NCI-H748 treated with DMSO at 0.1 percent for 48 hours (cell line): ENCODE measurements around the gene HORMAD1.
"Not testable (repeated sequence)": the region's sequence is repeated elsewhere in the genome, so short reads cannot be mapped to it uniquely, and the experiment has no call there.

Source experiments
- DNase-seq: peaks from one replicate; lab custom pipeline; 2025; lab: John Stamatoyannopoulos, UW

HORMAD1 gene, protein sequence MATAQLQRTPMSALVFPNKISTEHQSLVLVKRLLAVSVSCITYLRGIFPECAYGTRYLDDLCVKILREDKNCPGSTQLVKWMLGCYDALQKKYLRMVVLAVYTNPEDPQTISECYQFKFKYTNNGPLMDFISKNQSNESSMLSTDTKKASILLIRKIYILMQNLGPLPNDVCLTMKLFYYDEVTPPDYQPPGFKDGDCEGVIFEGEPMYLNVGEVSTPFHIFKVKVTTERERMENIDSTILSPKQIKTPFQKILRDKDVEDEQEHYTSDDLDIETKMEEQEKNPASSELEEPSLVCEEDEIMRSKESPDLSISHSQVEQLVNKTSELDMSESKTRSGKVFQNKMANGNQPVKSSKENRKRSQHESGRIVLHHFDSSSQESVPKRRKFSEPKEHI

DNA sequence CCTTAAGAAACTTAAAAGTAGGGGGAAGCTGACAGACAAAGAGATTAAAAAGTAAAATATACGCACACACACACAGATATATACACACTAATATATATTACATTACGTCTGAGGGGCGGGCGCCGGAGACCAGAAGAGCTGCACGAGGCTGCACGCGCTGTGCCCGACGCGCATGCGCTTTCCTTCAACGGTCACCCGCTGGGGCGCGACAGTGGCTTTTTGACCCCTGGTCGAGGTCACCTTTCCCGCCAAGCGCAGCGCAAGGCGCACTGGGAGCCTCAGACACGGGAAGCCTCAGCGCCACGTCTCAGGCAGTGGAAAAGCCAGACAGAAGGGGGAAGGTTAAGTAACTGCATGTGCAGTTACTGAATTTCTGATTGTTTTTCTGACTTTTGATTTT lies at the start of gene HORMAD1:
Gene HORMAD1 (minus strand): TSS at position 193 of the 400 bp plus-strand sequence. CDS start 1,390 bp downstream, outside the sequence.
- DNase-seq = no peak

DNA sequence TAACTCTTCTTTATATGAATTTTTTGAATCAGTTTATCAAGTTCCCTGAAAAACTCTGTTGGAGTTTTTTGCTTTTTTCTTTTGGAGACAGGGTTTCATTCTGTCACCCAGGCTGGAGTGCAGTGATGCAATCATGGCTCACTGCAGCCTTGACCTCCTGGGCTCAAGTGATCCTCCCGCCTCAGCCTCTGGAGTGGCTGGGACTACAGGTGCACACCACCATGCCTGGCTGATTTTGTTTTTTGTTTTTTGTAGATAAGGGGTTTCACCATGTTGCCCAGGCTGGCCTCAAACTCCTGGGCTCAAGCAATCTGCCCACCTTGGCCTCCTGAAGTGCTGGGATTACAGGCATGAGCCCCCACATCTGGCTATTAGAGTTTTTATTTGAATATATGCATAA lies 47.0 kb upstream of the HORMAD1 start:
- DNase-seq = not testable (repeated sequence)

DNA sequence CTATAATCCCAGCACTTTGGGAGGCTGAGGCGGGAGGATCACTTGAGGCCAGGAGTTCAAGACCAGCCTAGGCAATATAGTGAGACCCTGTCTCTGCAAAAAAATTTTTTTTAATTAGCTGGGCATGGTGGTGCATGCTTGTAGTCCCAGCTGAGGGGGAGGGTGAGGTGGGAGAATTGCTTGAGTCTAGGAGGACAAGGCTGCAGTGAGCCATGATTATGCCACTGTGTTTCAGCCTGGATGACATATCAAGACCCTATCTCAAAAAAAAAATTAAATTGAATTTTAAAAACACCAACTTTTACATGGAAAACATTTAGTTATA lies 45.2 kb upstream of the HORMAD1 start:
- DNase-seq = not testable (repeated sequence)

DNA sequence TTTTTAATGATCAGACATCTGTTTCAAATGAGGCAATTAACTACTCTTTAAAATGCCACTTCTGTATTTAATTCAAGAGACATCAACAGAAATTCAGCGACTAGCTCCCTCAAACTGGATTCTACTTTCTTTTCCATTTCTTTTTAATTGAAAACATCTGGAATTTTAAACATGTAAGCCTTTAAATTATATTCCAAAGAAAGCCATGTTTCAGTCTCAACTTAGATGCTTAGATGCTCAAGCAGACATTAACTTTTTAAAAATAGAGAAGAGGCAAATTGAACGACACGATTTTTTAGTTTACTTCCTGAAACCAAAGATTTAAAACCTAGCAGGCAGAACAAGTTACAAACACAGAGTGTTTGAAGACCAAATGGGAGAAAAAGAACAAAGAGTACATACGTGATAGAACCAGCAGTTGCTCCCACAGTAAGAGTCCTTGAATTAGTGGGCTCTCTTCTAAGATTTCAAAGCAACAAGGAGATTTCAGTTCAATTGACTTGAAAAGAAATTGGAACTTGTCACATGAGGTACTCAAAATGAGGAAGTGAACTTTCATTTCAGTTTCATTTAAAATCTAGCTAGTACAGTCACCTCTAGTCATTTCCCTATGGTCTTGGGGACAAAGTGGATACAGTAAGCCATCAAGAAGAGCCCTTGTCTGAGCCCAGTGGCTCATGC lies 44.7 kb upstream of the HORMAD1 start, which contains the start of gene CTSS:
Gene CTSS (minus strand): TSS at position 483 of the 681 bp plus-strand sequence. CDS start 1,015 bp downstream, outside the sequence.
- DNase-seq = no peak

DNA sequence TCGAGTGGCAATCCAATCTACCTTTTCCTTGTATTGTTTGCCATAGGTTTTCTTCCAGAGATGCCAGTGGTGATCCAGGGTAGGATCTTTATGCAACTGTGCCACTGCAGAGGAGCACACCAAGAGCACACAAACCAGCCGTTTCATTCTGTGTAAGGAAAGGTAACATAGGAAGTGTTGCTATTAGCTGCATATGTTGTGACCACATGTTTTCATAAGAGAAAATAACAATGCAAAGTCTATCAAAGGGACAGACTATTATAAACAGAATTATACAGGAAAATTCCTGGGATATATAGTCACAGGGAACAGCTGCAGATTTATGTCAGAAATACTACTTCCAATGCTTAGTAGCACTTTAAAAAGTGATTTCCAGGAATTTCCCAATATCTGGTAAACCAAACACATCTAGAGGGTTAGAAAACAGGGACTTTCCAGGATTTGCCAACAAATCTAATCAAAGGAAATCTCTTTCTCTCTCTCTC lies 44.0 kb upstream of the HORMAD1 start:
- no peak for DNase-seq

DNA sequence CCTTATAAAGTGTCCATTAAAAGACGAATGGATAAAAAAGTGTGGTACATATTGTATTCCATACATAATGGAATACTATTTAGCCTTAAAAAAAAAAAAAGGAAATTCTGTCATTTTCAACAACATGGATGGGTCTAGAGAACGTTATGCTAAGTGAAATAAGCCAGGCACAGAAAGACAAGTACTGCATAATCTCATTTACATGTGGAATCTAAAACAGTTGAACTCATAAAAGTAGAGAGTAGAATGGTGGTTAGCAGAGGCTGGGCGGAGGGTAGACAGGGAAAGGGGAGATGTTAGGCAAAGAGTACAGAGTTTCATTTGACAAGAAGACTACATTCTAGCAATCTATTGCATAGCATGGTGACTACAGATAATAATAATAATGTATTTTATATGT lies 42.3 kb upstream of the HORMAD1 start:
- DNase-seq = no peak

DNA sequence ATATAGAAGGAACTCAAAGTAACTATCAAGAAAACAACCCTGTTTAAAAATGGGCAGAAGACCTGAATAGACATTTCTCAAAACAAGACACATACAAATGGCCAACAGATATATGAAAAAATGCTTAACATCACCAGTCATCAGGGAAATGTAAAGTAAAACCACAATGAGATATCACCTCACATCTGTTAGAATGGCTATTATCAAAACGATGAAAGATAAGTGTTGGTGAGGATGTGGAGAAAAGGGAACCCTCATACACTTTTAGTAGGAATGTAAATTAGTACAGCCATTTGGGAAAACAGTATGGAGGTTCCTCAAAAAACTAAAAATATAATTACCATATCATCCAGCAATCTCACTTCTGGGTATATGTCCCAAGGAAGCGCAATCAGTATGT lies 41.9 kb upstream of the HORMAD1 start:
- no peak for DNase-seq

GRCh38 chr1:150761801-150762200 lies 41.1 kb upstream of the HORMAD1 start:
- no peak for DNase-seq

DNA sequence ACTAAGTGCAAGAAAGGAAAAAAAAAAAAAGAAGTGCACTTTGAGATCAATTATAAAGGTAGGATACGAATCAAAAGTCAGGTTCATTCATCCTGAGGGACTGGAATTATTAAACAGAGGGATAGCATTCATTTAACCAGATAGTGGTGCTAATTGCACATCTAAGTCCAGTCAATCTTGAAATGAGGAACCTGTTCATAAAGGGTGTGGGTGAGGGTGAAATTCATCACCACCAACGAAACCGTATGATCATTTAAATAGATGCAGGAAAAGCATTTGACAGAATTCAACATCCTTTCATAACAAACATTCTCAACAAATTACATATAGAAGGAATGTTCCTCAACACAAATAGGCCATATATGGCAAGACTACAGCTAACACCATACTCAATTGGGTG lies 39.3 kb upstream of the HORMAD1 start:
- no peak for DNase-seq

GRCh38 chr1:150753416-150753815 lies 32.7 kb upstream of the HORMAD1 start:
- no peak for DNase-seq

GRCh38 chr1:150751443-150751842 lies 30.7 kb upstream of the HORMAD1 start:
- DNase-seq = no peak

GRCh38 chr1:150749720-150750311 lies 29.1 kb upstream of the HORMAD1 start:
- DNase-seq = no peak

DNA sequence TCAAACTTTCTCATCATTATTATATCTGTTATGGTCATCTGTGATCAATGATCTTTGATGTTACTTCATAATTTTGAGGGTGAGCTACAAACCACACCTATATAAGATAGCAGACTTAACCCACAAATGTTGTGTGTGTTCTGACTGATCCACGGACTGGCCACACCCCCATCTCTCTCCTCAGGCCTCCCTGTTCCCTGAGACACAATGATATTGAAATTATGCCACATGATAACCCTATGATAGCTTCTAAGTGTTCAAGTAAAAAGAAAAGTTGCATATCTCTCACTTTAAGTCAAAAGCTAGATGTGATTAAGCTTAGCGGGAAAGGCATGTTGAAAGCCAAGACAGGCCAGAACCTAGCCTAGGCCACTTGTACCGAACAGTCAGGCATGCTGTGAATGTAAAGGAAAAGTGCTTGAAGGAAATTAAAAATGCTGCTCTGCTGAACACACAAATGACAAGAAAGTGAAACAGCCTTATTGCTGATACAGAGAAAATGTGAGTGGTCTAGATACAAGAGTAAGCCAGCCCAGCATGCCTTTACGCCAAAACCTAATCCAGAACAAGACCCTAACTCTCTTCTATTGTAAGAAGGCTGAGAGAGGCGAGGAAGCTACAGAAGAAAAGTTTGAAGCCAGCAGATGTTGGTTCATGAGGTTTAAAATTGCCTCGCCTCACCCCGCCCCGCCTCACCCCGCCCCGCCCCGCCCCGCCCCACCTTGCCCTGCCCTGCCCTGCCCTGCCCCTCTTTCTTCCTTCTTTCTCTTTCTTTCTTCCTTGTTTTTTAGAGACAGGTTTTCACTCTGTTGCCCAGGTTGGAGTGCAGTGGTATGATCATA lies 28.4 kb upstream of the HORMAD1 start:
- no peak for DNase-seq

DNA sequence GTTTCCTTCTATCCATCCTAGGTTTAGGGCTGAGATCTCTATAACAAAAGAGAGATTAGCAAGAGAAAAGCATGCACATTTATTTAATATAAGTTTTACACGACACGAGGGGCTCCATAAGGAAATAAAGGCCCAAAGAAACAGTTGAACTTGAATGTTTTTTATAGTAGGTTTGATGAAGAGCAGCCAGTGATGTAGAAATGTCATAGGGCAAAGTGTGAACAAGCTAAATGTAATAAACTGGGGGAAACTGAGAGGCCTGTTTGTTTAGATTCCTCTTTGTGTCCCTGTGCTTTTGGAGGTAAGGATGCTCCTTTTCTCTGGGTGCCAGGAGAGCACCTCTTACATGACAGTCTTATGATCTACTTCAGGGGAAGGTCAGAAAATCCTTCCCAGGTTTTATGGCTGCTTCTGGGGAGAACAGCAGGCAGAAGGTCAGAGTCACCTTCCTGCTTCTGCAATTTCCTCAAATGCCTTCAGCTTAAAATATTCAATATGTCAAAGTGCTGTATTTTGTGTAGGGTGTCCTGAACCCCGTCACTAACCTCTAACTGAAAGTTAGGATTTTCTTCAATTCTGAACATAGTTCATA lies 9.5 kb upstream of the HORMAD1 start:
- DNase-seq = no peak

GRCh38 chr1:150724336-150724735 lies 3.6 kb upstream of the HORMAD1 start:
- no peak for DNase-seq

DNA sequence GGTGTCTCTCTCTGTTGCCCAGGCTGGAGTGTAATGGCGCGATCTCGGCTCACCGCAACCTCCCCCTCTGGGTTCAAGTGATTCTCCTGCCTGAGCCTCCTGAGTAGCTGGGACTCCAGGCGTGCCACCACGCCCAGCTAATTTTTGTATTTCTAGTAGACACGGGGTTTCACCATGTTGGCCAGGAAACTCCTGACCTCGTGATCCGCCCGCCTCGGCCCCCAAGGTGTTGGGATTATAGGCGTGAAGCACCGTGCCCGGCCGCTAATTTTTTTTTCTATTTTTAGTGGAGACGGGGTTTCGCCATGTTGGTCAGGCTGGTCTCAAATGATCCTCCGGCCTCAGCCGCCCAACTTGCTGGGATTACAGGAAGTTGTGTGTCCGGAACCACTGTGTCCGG lies 597 bp downstream of the HORMAD1 start:
- DNase-seq = no peak

- DNase-seq = no peak
Observed at GRCh38 chr1:150718225-150718891, 2.3 kb downstream of the HORMAD1 start.

DNA sequence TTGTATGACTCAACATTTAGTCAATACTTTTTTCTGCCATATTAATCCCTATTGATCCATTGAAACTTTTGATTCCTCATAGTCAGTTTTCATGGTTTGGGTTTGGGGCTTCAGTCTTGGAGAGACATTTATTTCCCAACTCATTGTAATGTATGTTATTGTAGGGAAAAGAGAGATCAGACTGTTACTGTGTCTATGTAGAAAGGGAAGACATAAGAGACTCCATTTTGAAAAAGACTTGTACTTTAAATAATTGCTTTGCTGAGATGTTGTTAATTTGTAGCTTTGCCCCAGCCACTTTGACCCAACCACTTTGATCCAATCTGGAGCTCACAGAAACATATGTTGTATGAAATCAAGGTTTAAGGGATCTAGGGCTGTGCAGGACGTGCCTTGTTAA lies 11.7 kb downstream of the HORMAD1 start:
- DNase-seq = not testable (repeated sequence)

DNA sequence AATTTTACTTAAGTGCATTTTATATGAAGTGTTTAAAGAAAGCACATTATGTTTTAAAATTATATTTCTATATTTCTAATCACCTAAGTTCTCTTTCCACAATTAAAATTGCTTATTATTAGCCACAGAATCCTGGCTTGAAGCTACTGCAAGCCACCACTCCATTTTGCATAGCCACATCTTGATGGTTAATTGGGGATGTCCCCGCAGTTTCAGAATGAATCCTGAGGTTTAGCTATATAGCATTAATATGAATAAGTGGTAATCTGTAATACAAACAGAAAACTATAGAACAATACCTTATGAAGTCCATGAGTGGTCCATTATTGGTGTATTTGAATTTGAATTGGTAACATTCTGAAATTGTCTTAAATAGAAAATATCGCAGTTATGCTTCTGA lies 12.1 kb downstream of the HORMAD1 start:
- DNase-seq = no peak

DNA sequence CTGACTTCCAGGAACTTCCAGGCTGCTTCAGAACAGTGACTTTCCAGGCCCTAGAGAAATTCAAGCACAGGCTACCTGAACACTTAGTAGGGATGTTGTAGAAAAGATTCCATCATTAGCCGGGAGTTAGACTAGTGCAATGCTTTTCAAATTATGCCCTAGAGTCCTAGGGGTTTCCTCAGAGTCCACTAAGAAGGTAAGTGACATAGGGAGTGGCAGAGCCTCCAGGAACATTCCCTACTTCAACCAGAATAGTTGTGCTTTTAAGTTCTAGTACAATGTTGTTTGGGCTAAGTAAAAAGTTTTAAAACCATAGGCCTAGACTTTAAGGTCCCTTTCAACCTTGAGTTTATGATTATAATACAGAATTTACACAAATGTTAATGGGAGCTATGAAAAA lies 14.6 kb downstream of the HORMAD1 start:
- DNase-seq = no peak

DNA sequence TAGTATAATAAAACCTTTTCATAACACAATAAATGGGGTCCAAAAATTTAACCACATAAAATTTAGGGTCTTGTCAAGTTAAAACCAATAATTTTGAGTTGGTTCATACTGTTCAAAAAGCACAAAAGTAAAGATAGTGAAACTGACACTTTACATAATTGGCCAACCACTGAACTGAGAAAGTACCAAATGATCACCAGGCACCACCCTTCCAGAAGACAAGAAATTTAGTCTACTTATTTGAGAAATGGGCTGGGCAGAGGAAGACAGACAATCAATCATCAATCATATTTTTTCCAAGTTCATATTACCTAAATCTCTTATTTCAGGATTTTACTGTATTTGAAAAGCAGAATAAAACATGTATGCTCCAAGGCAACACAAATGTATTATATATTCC lies 17.3 kb downstream of the HORMAD1 start:
- no peak for DNase-seq
